OCI-LY7 (cell line): ENCODE data around the gene BAZ1A.

Source experiments
- CTCF ChIP-seq: fragments of 200-600 bp; sonication (generic); conservative IDR thresholded peaks from 2 replicates; pipeline ENCODE4 v1.5.1; 2014; ENCODE audit warnings: mild to moderate bottlenecking, antibody characterized with exemption, low read length, moderate library complexity, mixed read lengths
- EZH2phosphoT487 ChIP-seq: fragments of 200-600 bp; sonication (generic); IDR thresholded peaks from 2 replicates; pipeline ENCODE4 v1.6.1; 2018; ENCODE audit warnings: low read depth, borderline replicate concordance, mild to moderate bottlenecking, mixed run types, antibody characterized with exemption, low read length, moderate library complexity, mixed read lengths

- no peak for TF ChIP-seq CTCF
- TF ChIP-seq EZH2phosphoT487 = no peak
Measured at GRCh38 chr14:34732802-34733201, 142.4 kb downstream of the BAZ1A start.
